ENCODE data around the gene SOX21. TPM values are rescaled to one million over a fixed set of nuclear protein-coding genes. Genes with fewer than 3 reads are reported as not detected.

SOX21 gene
- polyA plus RNA-seq, 1 donor from 2014 or later, result 0.35 TPM

DNA sequence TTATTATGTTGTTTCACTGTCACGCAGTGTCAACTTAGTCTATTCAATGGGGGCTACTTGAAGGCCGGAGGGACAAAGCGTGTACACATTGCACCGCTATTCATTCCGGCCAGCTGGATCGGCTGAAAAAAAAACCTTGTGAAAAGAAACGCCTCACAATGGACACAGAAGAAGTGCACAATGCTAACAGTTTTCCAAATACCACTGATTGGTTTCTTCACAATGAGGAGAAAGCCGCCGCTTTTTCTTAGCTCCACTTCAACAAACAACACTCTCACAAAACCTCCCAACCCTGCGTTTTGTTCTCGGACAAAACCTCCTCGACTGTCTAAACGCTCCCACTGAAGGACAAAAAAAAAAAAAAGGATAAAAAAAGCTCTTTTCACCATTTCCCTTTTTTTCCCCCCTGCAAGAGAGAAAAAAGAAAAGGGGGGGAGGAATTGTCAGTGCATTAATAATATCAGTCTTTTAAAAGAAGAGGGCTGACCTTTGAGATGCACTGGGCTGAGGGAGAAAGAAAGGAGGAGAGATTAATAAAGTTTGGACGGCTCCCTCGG is 5.4 kb downstream of the SOX21 start:
- no peak for TF ChIP-seq TAF1 (IDR thresholded peaks at IDR 0.05; ENCODE audit: low read depth)
- TF ChIP-seq SMC3 (conservative IDR thresholded peaks at IDR 0.05; ENCODE audit: poor library complexity), result no peak
- TF ChIP-seq EP300 (conservative IDR thresholded peaks at IDR 0.05; ENCODE audit: poor library complexity, severe bottlenecking), result no peak
- TF ChIP-seq, protein P1, sequence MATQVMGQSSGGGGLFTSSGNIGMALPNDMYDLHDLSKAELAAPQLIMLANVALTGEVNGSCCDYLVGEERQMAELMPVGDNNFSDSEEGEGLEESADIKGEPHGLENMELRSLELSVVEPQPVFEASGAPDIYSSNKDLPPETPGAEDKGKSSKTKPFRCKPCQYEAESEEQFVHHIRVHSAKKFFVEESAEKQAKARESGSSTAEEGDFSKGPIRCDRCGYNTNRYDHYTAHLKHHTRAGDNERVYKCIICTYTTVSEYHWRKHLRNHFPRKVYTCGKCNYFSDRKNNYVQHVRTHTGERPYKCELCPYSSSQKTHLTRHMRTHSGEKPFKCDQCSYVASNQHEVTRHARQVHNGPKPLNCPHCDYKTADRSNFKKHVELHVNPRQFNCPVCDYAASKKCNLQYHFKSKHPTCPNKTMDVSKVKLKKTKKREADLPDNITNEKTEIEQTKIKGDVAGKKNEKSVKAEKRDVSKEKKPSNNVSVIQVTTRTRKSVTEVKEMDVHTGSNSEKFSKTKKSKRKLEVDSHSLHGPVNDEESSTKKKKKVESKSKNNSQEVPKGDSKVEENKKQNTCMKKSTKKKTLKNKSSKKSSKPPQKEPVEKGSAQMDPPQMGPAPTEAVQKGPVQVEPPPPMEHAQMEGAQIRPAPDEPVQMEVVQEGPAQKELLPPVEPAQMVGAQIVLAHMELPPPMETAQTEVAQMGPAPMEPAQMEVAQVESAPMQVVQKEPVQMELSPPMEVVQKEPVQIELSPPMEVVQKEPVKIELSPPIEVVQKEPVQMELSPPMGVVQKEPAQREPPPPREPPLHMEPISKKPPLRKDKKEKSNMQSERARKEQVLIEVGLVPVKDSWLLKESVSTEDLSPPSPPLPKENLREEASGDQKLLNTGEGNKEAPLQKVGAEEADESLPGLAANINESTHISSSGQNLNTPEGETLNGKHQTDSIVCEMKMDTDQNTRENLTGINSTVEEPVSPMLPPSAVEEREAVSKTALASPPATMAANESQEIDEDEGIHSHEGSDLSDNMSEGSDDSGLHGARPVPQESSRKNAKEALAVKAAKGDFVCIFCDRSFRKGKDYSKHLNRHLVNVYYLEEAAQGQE (IDR thresholded peaks at IDR 0.05; ENCODE audit: borderline replicate concordance), result no peak
- no peak for TF ChIP-seq RAD21 (conservative IDR thresholded peaks at IDR 0.05)
- TF ChIP-seq EZH2 (IDR thresholded peaks at IDR 0.05; ENCODE audit: borderline replicate concordance, insufficient read depth, low read length, poor library complexity, severe bottlenecking), result no peak
- TF ChIP-seq, protein P2, sequence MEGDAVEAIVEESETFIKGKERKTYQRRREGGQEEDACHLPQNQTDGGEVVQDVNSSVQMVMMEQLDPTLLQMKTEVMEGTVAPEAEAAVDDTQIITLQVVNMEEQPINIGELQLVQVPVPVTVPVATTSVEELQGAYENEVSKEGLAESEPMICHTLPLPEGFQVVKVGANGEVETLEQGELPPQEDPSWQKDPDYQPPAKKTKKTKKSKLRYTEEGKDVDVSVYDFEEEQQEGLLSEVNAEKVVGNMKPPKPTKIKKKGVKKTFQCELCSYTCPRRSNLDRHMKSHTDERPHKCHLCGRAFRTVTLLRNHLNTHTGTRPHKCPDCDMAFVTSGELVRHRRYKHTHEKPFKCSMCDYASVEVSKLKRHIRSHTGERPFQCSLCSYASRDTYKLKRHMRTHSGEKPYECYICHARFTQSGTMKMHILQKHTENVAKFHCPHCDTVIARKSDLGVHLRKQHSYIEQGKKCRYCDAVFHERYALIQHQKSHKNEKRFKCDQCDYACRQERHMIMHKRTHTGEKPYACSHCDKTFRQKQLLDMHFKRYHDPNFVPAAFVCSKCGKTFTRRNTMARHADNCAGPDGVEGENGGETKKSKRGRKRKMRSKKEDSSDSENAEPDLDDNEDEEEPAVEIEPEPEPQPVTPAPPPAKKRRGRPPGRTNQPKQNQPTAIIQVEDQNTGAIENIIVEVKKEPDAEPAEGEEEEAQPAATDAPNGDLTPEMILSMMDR (IDR thresholded peaks at IDR 0.05; ENCODE audit: poor library complexity, severe bottlenecking), result no peak
- no peak for TF ChIP-seq MXI1 (conservative IDR thresholded peaks at IDR 0.05; ENCODE audit: poor library complexity, severe bottlenecking)
- no peak for TF ChIP-seq POLR2AphosphoS5 (IDR thresholded peaks at IDR 0.05)
- peak overlapping the region; percentile 65 for H3K4me3 ChIP-seq (ENCODE audit: low read length)
- H3K79me2 ChIP-seq (replicated peaks; ENCODE audit: insufficient read depth, low read length), result peaks cover 36% of the 10 kb centered on the region
- H3K36me3 ChIP-seq (ENCODE audit: insufficient read depth, low read length), result no peaks in the 10 kb centered on the region
- H2AFZ ChIP-seq (ENCODE audit: low read depth, low read length), result no peak overlapping the region
- H3K9me2 ChIP-seq (ENCODE audit: insufficient read depth, low read length), result no peaks in the 10 kb centered on the region
- peaks cover 10% of the 10 kb centered on the region for H3K9me3 ChIP-seq (ENCODE audit: low read length)
- no peaks in the 10 kb centered on the region for H4K20me1 ChIP-seq (ENCODE audit: insufficient read depth)
- H3K27me3 ChIP-seq (ENCODE audit: insufficient read depth, low read depth, low read length), result peaks cover 95% of the 10 kb centered on the region
- peaks cover 4% of the 10 kb centered on the region for H3F3A ChIP-seq (ENCODE audit: insufficient read depth, low read length, poor library complexity, severe bottlenecking)
- no peak overlapping the region for H3K9ac ChIP-seq (ENCODE audit: low read length)
- H3K27ac ChIP-seq (ENCODE audit: low read length), result no peak overlapping the region
- peak overlapping the region; percentile 55 for H3K4me2 ChIP-seq (ENCODE audit: low read length)

DNA sequence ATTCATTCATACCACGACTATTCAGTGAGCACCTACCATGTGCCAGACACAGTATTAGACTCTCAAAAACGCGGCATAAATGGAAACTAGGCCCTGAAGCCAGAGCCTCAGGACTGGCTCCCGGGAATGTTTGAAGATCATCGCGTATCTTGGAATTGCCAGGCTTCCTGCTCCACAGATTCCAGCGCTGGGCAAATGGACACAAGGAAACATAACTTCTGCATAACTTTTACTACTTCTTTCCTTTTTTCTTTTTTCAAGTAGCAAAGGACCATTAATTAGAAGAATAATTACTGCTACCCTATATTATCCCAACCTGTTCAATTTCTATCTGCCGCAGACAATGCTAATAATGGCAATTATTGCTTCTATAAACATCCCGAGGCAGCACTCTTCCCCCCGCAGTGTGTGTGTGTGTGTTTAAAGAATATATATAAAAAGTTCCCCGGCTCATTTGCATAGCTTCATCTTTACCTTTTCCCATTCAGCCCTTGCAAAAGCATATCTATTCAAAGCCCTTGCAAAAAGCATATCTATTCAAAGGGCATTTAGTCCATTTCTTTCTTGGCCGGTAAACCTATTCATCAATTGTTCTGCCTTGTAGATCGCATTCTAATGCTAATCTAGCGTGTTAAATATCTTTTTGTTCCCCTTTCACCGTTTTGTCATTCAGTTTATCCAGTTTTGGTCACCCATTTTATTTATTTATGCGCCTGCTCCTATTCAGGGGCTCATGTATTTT is 6.1 kb downstream of the SOX21 start:
- H3K9ac ChIP-seq (ENCODE audit: low read length), result no peak overlapping the region
- H3K4me2 ChIP-seq (ENCODE audit: low read length), result no peak overlapping the region
- no peak overlapping the region for H2AFZ ChIP-seq (ENCODE audit: low read depth, low read length)
- peaks cover 92% of the 10 kb centered on the region for H3K27me3 ChIP-seq (ENCODE audit: insufficient read depth, low read depth, low read length)
- TF ChIP-seq EZH2 (IDR thresholded peaks at IDR 0.05; ENCODE audit: borderline replicate concordance, insufficient read depth, low read length, poor library complexity, severe bottlenecking), result peak; percentile 26
- TF ChIP-seq, protein P2 (IDR thresholded peaks at IDR 0.05; ENCODE audit: poor library complexity, severe bottlenecking), result no peak
- H3K79me2 ChIP-seq (replicated peaks; ENCODE audit: insufficient read depth, low read length), result peaks cover 34% of the 10 kb centered on the region
- no peak overlapping the region for H3K27ac ChIP-seq (ENCODE audit: low read length)
- H3K9me2 ChIP-seq (ENCODE audit: insufficient read depth, low read length), result no peaks in the 10 kb centered on the region
- H3K9me3 ChIP-seq (ENCODE audit: low read length), result peaks cover 17% of the 10 kb centered on the region
- peaks cover 4% of the 10 kb centered on the region for H3F3A ChIP-seq (ENCODE audit: insufficient read depth, low read length, poor library complexity, severe bottlenecking)
- no peaks in the 10 kb centered on the region for H4K20me1 ChIP-seq (ENCODE audit: insufficient read depth)
- H3K36me3 ChIP-seq (ENCODE audit: insufficient read depth, low read length), result no peaks in the 10 kb centered on the region
- peak overlapping the region; percentile 65 for H3K4me3 ChIP-seq (ENCODE audit: low read length)
